MG63 (cell line): Measurements from ENCODE around the gene NSD2. TPM values are rescaled to one million over a fixed set of nuclear protein-coding genes. Genes with fewer than 3 reads are reported as not detected.

ENCODE experiments used
- DNase-seq: peaks from one replicate; pipeline ENCODE4 v3.0.0-alpha.2; 2020
- H3K27me3 ChIP-seq: fragments of 250-450 bp; sonication (Bioruptor Pico); 2 replicates; pipeline ENCODE4 v1.5.1; 2020; ENCODE audit warnings: mild to moderate bottlenecking, moderate library complexity
- H3K36me3 ChIP-seq: fragments of 250-450 bp; sonication (Bioruptor Pico); 2 replicates; pipeline ENCODE4 v1.5.1; 2020; ENCODE audit warnings: mild to moderate bottlenecking, moderate library complexity
- H3K4me3 ChIP-seq: fragments of 250-450 bp; sonication (Bioruptor Pico); 2 replicates; pipeline ENCODE4 v1.5.1; 2020; ENCODE audit warnings: mild to moderate bottlenecking, moderate library complexity
- H3K9me3 ChIP-seq: fragments of 250-450 bp; sonication (Bioruptor Pico); 2 replicates; pipeline ENCODE4 v1.5.1; 2020; ENCODE audit warnings: mild to moderate bottlenecking, moderate library complexity
- total RNA-seq: library from RNA; depleted of rRNA; stranded (reverse); fragments of >200 nt; shearing (Covaris generic); gene quantifications from 2 replicates; pipeline ENCODE4 v1.2.3, GENCODE V29; 2014; ENCODE audit warnings: low replicate concordance

Gene NSD2
- total RNA-seq, 1 experiment from 2014 or later = 39.9 TPM

GRCh38 chr4:1978741-1979476 is 107.7 kb downstream of the NSD2 start:
- Histone ChIP-seq H3K4me3 (no peak overlapping the region), H3K9me3 (no peaks in the 10 kb centered on the region), H3K36me3 (peaks cover 31% of the 10 kb centered on the region), H3K27me3 (no peaks in the 10 kb centered on the region)
- no peak for DNase-seq

- Histone ChIP-seq H3K4me3 (no peak overlapping the region), H3K27me3 (no peaks in the 10 kb centered on the region), H3K9me3 (no peaks in the 10 kb centered on the region), H3K36me3 (peaks cover 31% of the 10 kb centered on the region)
- no peak for DNase-seq
Measured at GRCh38 chr4:1979477-1980196, 108.4 kb downstream of the NSD2 start.

GRCh38 chr4:1980561-1981041 is 109.4 kb downstream of the NSD2 start:
- peaks cover 28% of the 10 kb centered on the region for H3K36me3 ChIP-seq
- DNase-seq = no peak

GRCh38 chr4:1981251-1982058 is 110.3 kb downstream of the NSD2 start:
- no peak overlapping the region for H3K4me3 ChIP-seq
- no peak for DNase-seq
- H3K27me3 ChIP-seq = no peaks in the 10 kb centered on the region
- peaks cover 21% of the 10 kb centered on the region for H3K36me3 ChIP-seq
- no peaks in the 10 kb centered on the region for H3K9me3 ChIP-seq

More at GRCh38 chr4:1980561-1981041, 109.4 kb downstream of the NSD2 start:
- H3K4me3 ChIP-seq = no peak overlapping the region
- H3K9me3 ChIP-seq = no peaks in the 10 kb centered on the region
- H3K27me3 ChIP-seq = no peaks in the 10 kb centered on the region

GRCh38 chr4:1982124-1983052 is 111.2 kb downstream of the NSD2 start:
- DNase-seq = no peak
- H3K27me3 ChIP-seq = no peaks in the 10 kb centered on the region
- no peaks in the 10 kb centered on the region for H3K9me3 ChIP-seq
- no peak overlapping the region for H3K4me3 ChIP-seq
- H3K36me3 ChIP-seq = peaks cover 13% of the 10 kb centered on the region

- peaks cover 13% of the 10 kb centered on the region for H3K36me3 ChIP-seq
- H3K4me3 ChIP-seq = no peak overlapping the region
- no peak for DNase-seq
- no peaks in the 10 kb centered on the region for H3K9me3 ChIP-seq
- H3K27me3 ChIP-seq = no peaks in the 10 kb centered on the region
Measured at GRCh38 chr4:1983053-1983845, 112.1 kb downstream of the NSD2 start.

- peaks cover 13% of the 10 kb centered on the region for H3K36me3 ChIP-seq
- no peaks in the 10 kb centered on the region for H3K27me3 ChIP-seq
- no peak for DNase-seq
- no peak overlapping the region for H3K4me3 ChIP-seq
- H3K9me3 ChIP-seq = no peaks in the 10 kb centered on the region
Measured at GRCh38 chr4:1983846-1984405, 112.7 kb downstream of the NSD2 start.

- Histone ChIP-seq H3K27me3 (no peaks in the 10 kb centered on the region), H3K4me3 (no peak overlapping the region), H3K9me3 (no peaks in the 10 kb centered on the region), H3K36me3 (peaks cover 13% of the 10 kb centered on the region)
- no peak for DNase-seq
Measured at GRCh38 chr4:1984406-1985191, 113.4 kb downstream of the NSD2 start.

GRCh38 chr4:1985294-1985693 is 114.1 kb downstream of the NSD2 start:
- no peaks in the 10 kb centered on the region for H3K27me3 ChIP-seq
- H3K36me3 ChIP-seq = peaks cover 13% of the 10 kb centered on the region
- DNase-seq = no peak
- no peaks in the 10 kb centered on the region for H3K9me3 ChIP-seq
- no peak overlapping the region for H3K4me3 ChIP-seq

- Histone ChIP-seq H3K4me3 (no peak overlapping the region), H3K36me3 (peaks cover 7% of the 10 kb centered on the region), H3K9me3 (no peaks in the 10 kb centered on the region), H3K27me3 (no peaks in the 10 kb centered on the region)
- DNase-seq = no peak
Measured at GRCh38 chr4:1985780-1986577, 114.8 kb downstream of the NSD2 start.

GRCh38 chr4:1986578-1987210 is 115.5 kb downstream of the NSD2 start:
- H3K9me3 ChIP-seq = no peaks in the 10 kb centered on the region
- no peak overlapping the region for H3K4me3 ChIP-seq
- H3K27me3 ChIP-seq = no peaks in the 10 kb centered on the region
- H3K36me3 ChIP-seq = peaks cover 2% of the 10 kb centered on the region; the same call in 1 of the 2 replicates
- DNase-seq = no peak

GRCh38 chr4:1987296-1987695 is 116.1 kb downstream of the NSD2 start:
- Histone ChIP-seq H3K9me3 (no peaks in the 10 kb centered on the region), H3K36me3 (no peaks in the 10 kb centered on the region; the same call in 1 of the 2 replicates), H3K27me3 (no peaks in the 10 kb centered on the region), H3K4me3 (no peak overlapping the region)
- DNase-seq = no peak

GRCh38 chr4:1987721-1988326 is 116.6 kb downstream of the NSD2 start:
- no peak overlapping the region for H3K4me3 ChIP-seq
- DNase-seq = no peak
- no peaks in the 10 kb centered on the region for H3K9me3 ChIP-seq
- H3K27me3 ChIP-seq = no peaks in the 10 kb centered on the region
- no peaks in the 10 kb centered on the region; the same call in 1 of the 2 replicates for H3K36me3 ChIP-seq
